ENCODE measurements around the gene DIAPH2.

Gene DIAPH2

DNA sequence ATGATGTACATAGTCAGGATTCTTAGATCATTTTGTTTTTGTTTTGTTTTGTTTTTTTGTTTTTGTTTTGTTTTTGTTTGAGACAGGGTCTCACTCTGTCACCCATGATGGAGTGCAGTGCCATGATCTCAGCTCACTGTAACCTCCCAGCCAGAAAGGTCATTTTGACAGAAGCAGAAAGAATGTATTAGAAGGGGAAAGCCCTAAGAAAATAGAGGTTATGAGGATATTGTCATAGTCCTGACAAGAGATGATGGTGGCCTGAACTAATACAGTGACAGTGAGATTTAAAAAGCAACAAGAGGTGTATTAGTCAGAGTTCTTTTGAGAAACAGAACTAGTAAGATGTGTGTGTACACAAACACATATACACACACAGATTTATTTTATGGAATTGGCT is 702.4 kb downstream of the DIAPH2 start:
- Histone ChIP-seq H3K4me3 (ENCODE audit: low read depth, low read length) (no peak overlapping the region), H3K27me3 (replicated peaks) (no peaks in the 10 kb centered on the region), H3K36me3 (replicated peaks) (no peaks in the 10 kb centered on the region), H3K27ac (no peak overlapping the region)
- in situ Hi-C loops (cut with HindIII; ENCODE audit: low pct_ligation_motif_present, low sequenced_read_pairs), result no loop called here
- TF ChIP-seq, protein P1, sequence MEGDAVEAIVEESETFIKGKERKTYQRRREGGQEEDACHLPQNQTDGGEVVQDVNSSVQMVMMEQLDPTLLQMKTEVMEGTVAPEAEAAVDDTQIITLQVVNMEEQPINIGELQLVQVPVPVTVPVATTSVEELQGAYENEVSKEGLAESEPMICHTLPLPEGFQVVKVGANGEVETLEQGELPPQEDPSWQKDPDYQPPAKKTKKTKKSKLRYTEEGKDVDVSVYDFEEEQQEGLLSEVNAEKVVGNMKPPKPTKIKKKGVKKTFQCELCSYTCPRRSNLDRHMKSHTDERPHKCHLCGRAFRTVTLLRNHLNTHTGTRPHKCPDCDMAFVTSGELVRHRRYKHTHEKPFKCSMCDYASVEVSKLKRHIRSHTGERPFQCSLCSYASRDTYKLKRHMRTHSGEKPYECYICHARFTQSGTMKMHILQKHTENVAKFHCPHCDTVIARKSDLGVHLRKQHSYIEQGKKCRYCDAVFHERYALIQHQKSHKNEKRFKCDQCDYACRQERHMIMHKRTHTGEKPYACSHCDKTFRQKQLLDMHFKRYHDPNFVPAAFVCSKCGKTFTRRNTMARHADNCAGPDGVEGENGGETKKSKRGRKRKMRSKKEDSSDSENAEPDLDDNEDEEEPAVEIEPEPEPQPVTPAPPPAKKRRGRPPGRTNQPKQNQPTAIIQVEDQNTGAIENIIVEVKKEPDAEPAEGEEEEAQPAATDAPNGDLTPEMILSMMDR (IDR thresholded peaks at IDR 0.05; ENCODE audit: low read depth, low read length, missing control alignments), result no peak
- no peak for DNase-seq

GRCh38 chrX:97389761-97390192 is 705.1 kb downstream of the DIAPH2 start:
- H3K27me3 ChIP-seq (replicated peaks), result no peaks in the 10 kb centered on the region

GRCh38 chrX:97397371-97397770 is 712.7 kb downstream of the DIAPH2 start:
- no peak overlapping the region for H3K4me3 ChIP-seq (ENCODE audit: low read depth, low read length)
- H3K27ac ChIP-seq, result peak overlapping the region; percentile 64
- in situ Hi-C loops (cut with HindIII; ENCODE audit: low pct_ligation_motif_present, low sequenced_read_pairs), result no loop called here
- no peaks in the 10 kb centered on the region for H3K27me3 ChIP-seq (replicated peaks)
- TF ChIP-seq, protein P1 (IDR thresholded peaks at IDR 0.05; ENCODE audit: low read depth, low read length, missing control alignments), result no peak
- H3K36me3 ChIP-seq (replicated peaks), result no peaks in the 10 kb centered on the region
- peak; percentile 59 for DNase-seq

More at GRCh38 chrX:97389761-97390192, 705.1 kb downstream of the DIAPH2 start:
- TF ChIP-seq, protein P1 (IDR thresholded peaks at IDR 0.05; ENCODE audit: low read depth, low read length, missing control alignments), result no peak
- in situ Hi-C loops (cut with HindIII; ENCODE audit: low pct_ligation_motif_present, low sequenced_read_pairs), result no loop called here
- peak; percentile 77 for DNase-seq
- peak overlapping the region; percentile 87 for H3K27ac ChIP-seq
- no peak overlapping the region for H3K4me3 ChIP-seq (ENCODE audit: low read depth, low read length)
- no peaks in the 10 kb centered on the region for H3K36me3 ChIP-seq (replicated peaks)

- TF ChIP-seq, protein P1 (IDR thresholded peaks at IDR 0.05; ENCODE audit: low read depth, low read length, missing control alignments), result no peak
- H3K4me3 ChIP-seq (ENCODE audit: low read depth, low read length), result no peak overlapping the region
- peak overlapping the region; percentile 64 for H3K27ac ChIP-seq
- in situ Hi-C loops (cut with HindIII; ENCODE audit: low pct_ligation_motif_present, low sequenced_read_pairs), result no loop called here
- H3K27me3 ChIP-seq (replicated peaks), result no peaks in the 10 kb centered on the region
- DNase-seq, result no peak
- no peaks in the 10 kb centered on the region for H3K36me3 ChIP-seq (replicated peaks)
Observed at GRCh38 chrX:97398030-97398551, 713.4 kb downstream of the DIAPH2 start.

- Histone ChIP-seq H3K27ac (peak overlapping the region; percentile 64), H3K36me3 (replicated peaks) (no peaks in the 10 kb centered on the region), H3K27me3 (replicated peaks) (no peaks in the 10 kb centered on the region), H3K4me3 (ENCODE audit: low read depth, low read length) (no peak overlapping the region)
- peak; percentile 70 for DNase-seq
- TF ChIP-seq, protein P1 (IDR thresholded peaks at IDR 0.05; ENCODE audit: low read depth, low read length, missing control alignments), result no peak
- in situ Hi-C loops (cut with HindIII; ENCODE audit: low pct_ligation_motif_present, low sequenced_read_pairs), result no loop called here
Observed at GRCh38 chrX:97399400-97399799, 714.8 kb downstream of the DIAPH2 start.

- no peaks in the 10 kb centered on the region for H3K36me3 ChIP-seq (replicated peaks)
- DNase-seq, result no peak
Observed at GRCh38 chrX:97400492-97400891, 715.9 kb downstream of the DIAPH2 start.

More at GRCh38 chrX:97400492-97400891, 715.9 kb downstream of the DIAPH2 start:
- Histone ChIP-seq H3K27ac (no peak overlapping the region), H3K27me3 (replicated peaks) (no peaks in the 10 kb centered on the region), H3K4me3 (ENCODE audit: low read depth, low read length) (no peak overlapping the region)
- TF ChIP-seq, protein P1 (IDR thresholded peaks at IDR 0.05; ENCODE audit: low read depth, low read length, missing control alignments), result no peak
- in situ Hi-C loops (cut with HindIII; ENCODE audit: low pct_ligation_motif_present, low sequenced_read_pairs), result no loop called here

All from brain microvascular endothelial cell (primary cell).